Measurements from ENCODE around the gene VAV3. TPM values are rescaled to one million over a fixed set of nuclear protein-coding genes. Genes with fewer than 3 reads are reported as not detected.

VAV3 gene
- total and polyA plus RNA-seq, 10 of the 15 experiments (the other 5 are each of a cell fraction or from before 2014, with no cell fraction given), result 0.84 to 5.5 (median 3.4) TPM

GRCh38 chr1:107835151-107835670 lies 129.8 kb downstream of the VAV3 start:
- ChIA-PET RAD21 (ENCODE audit: unreplicated experiment) (no interaction called here), SMC1A (ENCODE audit: uncharacterized antibody, unreplicated experiment) (no interaction called here), POLR2A (no interaction called here), CTCF (no interaction called here)
- Histone ChIP-seq H3K4me3 (no peak overlapping the region), H3K9me3 (replicated peaks; ENCODE audit: control insufficient read depth, insufficient read depth, low read length) (no peaks in the 10 kb centered on the region; the same call in 2 of the 3 replicates), H3K27me3 (replicated peaks in 1 of 2; ENCODE audit: control insufficient read depth in 2 of 2, insufficient read depth in 2 of 2, low read length in 1 of 2) (no peaks in the 10 kb centered on the region), H3K4me1 (ENCODE audit: control insufficient read depth, insufficient read depth, low read length) (peaks cover 6% of the 10 kb centered on the region; the same call in 1 of the 2 replicates), H3K27ac (ENCODE audit: control insufficient read depth, insufficient read depth) (no peak overlapping the region), H3K36me3 (ENCODE audit: control insufficient read depth in 2 of 2, insufficient read depth in 2 of 2, low read length in 1 of 2) (no peaks in the 10 kb centered on the region), H3K4me2 (ENCODE audit: control insufficient read depth, insufficient read depth) (no peak overlapping the region), H3K79me2 (ENCODE audit: control insufficient read depth, insufficient read depth, low read length) (no peaks in the 10 kb centered on the region), H4K20me1 (ENCODE audit: control insufficient read depth, insufficient read depth) (no peaks in the 10 kb centered on the region), H3K9ac (ENCODE audit: control insufficient read depth, insufficient read depth, low read length) (no peak overlapping the region), H2AFZ (ENCODE audit: control insufficient read depth, low read depth, low read length) (no peak overlapping the region)
- TF ChIP-seq FOXK2 (IDR thresholded peaks at IDR 0.05) (no peak), NBN (IDR thresholded peaks at IDR 0.05) (no peak), BCLAF1 (IDR thresholded peaks at IDR 0.05) (no peak), WRNIP1 (IDR thresholded peaks at IDR 0.05; ENCODE audit: borderline replicate concordance, low read depth, low read length) (no peak), PKNOX1 (IDR thresholded peaks at IDR 0.05) (no peak), GABPA (IDR thresholded peaks at IDR 0.05; ENCODE audit: low read depth) (no peak), GATAD2B (conservative IDR thresholded peaks at IDR 0.05; ENCODE audit: low read depth) (no peak), NFYB (IDR thresholded peaks at IDR 0.05; ENCODE audit: insufficient read depth, low read depth, low read length) (no peak), HDAC2 (IDR thresholded peaks at IDR 0.05) (no peak), SIX5 (IDR thresholded peaks at IDR 0.05; ENCODE audit: low read depth, low read length, severe bottlenecking) (no peak), STAT1 (conservative IDR thresholded peaks at IDR 0.05) (no peak), CBX3 (IDR thresholded peaks at IDR 0.05; ENCODE audit: borderline replicate concordance, low read depth) (no peak), SUPT20H (IDR thresholded peaks at IDR 0.05; ENCODE audit: borderline replicate concordance, control insufficient read depth, low read depth, low read length) (no peak), PAX5 (IDR thresholded peaks at IDR 0.05; ENCODE audit: borderline replicate concordance, low read depth, low read length) (no peak), YY1 (IDR thresholded peaks at IDR 0.05; ENCODE audit: low read depth, low read length) (no peak)
- intact Hi-C loops (cut with micrococcal nuclease; ENCODE audit: unreplicated experiment) (no loop called here), in situ Hi-C loops (cut with MboI) (no loop called here)
- no peak for DNase-seq (ENCODE audit: low read depth, low spot score)
- no peak; the same call in 2 of the 3 replicates for ATAC-seq
- 50% methylated on average over 4 of the region's 4 CpGs for WGBS (ENCODE audit: insufficient coverage, insufficient replicate concordance, low lambda C conversion rate, missing lambda C conversion rate)
- no TSS peak for BruUV-seq (replicated peaks)
- no peak for FAIRE-seq

All from GM12878 (cell line).